Activated CD8-positive, alpha-beta memory T cell treated with anti-CD3 and anti-CD28 coated beads for 1 hour (primary cell): ENCODE measurements around the gene COL8A2.

ENCODE experiments used
- DNase-seq, 2 donors: peaks; one replicate each; pipeline ENCODE4 v3.0.0-alpha.2; 2020; ENCODE audit warnings: low read depth in 1 of 2; ENCODE audit errors: extremely low read depth in 1 of 2

COL8A2 gene

DNA sequence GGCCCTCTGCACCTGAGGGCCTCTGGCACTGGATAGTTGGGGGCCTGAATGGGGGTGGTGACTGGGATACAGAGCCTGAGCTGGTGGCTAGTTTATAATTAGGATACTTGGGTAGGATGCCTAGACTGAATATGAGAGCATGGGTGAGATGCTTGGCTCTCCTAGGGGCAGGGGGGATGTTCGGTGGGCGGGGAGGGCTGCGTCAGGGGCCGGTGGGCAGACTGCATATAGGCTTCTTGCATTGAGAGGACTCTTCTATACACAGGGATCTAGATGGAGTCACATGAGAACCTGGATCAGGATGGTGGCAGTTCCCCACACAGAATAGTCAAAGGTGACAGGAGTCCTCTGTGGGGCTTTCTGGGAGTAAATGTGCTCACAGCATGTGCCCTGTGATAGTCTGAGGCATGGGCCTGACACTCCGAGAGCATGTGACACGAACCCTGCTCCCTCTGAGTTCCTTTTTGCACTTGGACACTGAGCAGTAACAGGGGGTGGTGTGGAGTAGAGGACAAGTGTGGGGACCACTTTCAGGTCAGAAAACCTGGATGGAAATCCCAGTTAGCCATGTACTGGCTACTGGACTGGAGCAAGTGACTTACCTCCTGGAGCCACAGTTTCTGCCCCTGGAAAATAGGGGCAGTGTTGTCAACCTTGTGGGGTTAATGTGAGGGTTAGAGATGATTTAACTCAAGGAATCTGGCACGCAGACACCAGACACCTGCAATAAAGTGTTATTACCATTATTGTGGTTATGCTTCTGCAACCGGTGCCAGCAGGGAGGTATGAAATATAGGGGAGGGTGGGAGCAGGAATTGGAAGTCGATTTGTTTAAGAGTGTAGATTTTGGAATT lies 33.2 kb upstream of the COL8A2 start:
- DNase-seq, result no peak

DNA sequence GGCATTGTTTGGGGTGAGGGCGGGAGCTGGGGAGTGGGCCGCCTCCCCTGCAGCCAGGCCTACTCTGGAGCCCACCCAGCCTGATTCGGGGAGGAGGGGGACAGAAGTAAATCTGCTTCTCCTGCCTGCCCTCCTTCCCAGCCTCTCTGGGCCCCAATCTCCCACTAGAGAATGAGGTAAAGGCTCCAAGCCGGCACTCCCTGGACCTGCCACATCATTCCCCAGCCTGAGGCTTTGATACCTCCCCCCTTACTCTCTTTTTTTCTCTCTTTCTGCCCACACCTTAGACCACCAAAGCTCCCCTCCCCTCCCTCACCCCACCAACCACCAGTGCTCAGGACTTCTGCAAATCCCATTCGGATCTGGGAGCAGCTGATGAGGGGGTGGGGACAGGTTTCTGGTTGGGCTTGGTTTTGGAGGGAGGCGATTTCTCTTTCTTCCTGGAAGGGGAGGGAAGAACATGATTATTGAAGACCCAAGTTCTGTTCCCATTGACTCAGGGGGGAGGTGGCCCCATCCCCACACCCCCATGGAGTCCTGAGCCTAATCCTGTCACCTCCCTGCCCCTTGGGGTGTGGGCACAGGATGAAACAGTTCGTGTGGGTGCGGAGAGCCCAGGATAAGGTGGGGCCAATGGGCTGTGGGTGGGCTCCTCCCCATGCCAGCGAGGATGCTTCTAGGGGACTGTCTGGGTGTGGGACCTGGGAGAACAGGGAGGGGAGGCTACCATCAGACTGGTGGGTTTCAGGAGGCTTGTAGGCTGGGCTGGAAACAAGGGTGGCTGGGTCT lies 32.3 kb upstream of the COL8A2 start:
- no peak for DNase-seq

DNA sequence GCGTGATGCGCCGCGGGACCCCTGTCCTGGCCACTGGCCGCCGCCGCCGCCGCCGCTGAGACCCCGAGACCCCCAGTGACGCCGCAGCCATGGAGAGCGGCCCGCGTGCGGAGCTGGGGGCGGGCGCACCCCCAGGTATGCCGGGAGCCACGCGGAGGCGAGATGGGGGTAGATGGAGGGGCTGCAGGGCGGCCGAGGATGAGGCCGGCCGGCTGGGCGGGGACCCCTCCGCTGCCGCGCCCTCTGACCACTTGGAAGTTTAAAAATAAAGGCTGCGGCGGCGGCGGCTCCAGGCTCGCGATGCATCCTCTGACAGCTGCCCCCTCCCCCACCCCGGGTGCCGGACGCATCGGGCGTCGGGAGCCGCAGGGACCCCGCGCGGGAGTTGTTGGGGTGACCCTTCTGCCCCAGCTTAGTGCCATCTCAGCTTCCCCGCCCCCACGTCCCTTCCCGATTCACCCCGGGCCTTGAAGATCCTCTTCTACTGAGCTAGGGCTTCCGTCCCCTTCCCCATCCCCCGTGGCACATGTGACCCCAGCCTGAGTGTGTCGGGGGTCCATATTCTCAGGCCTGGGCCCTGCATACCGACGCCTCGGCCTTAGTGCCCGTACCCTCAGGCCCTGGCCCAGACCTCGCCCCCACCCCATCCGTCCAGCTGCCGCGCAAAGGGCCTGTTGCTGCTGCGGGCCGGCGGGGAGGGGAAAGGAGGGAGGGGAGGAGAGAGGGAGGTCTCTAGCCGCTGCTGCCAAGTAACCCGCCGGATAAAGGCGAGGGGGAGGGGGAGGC lies 31.5 kb upstream of the COL8A2 start:
- DNase-seq, result peak in 1 of 2 donors; percentile 47

DNA sequence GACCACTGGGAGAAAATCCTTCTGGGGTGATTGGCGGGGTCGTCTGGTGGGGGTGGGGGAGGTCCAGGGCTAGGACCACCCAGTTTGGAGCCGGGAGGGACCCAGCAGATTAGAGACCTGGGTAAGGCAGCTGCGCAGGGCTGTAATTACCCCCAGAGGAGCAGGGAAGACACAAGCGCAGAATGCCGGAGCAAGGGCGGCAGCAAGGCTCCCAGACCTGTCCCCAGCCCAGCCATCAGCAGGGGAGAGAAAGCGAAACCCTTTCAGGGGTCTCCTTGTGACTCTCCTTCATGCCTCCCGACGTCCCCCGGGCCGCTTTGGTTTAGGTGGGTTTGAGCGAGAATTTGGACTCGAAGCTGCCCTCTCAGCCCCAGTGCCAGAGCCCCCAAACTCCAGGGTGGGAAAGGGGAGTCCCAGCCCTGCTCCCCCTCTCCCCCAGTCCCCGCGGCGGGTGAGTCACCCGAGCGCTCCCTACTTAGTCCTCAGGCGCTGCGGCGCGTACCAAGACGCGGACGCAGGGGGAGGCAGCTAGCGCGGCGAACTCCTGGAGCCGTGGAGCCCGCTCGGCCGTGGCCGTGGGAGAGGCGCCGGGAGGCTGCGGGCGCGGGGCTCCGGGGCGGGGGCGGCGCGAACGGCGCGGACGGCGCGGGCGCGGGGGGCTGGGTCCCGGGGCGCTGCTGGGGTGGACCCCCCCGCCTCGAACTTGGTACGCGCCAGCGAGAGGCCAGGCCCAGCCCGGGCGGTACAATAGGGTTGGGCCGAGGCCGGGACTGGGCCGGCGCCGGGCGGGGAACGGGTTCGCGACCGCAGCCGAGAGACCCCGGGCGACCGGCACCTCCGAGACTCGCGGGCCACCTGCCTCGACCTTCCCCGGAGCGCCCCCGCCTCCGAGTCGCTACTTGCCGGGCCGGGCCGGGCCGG lies 30.6 kb upstream of the COL8A2 start, which contains the start of gene MAP7D1:
Gene MAP7D1 (plus strand): TSS at position 753 of the 921 bp plus-strand sequence. CDS start 258 bp downstream, outside the sequence.
- DNase-seq, result peak; percentile 66 to 78

DNA sequence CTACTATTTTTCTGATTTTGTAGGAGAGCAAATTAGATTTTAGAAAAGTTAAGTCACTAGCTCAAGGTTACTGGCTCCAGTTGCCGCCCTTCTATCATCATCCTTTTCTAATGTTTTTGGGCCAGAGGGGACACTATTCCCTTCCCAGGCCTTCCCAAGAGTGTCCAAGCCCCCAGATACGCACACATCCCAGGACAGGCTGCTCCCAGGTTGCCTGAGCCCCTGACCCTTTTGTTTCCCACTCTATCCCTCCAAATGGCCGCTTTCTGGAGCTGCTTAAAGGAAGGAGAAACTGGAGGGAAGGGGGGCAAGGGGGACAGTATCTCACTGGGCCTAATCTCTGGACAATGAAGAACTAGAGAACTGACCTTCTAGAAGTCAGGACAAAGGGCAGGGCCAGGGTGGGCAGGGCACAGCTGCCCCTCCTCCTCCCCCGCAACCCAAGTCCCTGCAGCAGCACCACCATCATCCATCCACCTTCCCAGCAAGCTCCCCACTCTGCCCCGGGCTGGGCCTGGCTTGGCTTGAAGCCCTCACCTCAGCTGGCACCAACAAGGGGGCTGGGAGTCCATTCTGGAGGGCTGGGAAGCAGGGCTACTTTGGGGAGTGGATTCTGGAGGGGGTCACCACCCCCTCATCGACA lies 29.9 kb upstream of the COL8A2 start:
- DNase-seq, result no peak

DNA sequence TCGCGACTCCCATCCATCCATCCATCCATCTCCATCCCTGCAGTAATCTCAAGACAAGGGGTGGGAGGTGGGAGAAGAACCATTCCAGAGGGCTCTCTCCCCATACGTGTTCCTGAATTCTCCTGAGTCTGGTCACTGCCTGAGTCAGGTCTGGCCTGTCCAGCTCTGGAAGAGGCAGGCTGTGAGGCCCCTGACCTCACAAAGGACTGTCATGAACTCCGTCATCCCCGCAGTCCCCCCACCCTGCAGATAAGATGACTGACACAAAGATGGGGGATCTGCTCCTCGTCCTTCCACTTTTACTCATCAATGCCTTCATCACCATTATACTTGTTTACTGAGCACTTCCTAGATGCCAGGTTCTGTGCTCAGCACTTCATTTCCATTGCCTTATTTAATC lies 29.3 kb upstream of the COL8A2 start:
- no peak for DNase-seq

DNA sequence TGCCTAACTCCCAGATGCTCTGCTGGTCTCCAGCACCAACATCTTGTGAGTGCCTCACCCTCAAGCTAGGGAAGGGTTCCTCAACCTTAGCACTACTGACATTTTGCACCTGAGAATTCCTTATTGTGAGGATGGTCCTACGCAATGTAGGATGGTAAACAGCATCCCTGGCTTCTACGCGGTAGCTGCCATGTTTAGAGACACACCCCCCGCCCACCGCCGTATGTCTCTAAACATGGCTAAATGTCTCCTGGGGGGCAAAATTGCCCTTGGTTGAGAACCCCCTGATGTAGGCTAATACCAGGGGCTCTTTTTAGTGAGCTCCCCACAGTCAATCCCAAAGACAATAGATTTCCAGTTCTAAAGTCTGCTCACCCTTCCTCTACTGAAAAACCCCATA lies 28.5 kb upstream of the COL8A2 start:
- no peak for DNase-seq

DNA sequence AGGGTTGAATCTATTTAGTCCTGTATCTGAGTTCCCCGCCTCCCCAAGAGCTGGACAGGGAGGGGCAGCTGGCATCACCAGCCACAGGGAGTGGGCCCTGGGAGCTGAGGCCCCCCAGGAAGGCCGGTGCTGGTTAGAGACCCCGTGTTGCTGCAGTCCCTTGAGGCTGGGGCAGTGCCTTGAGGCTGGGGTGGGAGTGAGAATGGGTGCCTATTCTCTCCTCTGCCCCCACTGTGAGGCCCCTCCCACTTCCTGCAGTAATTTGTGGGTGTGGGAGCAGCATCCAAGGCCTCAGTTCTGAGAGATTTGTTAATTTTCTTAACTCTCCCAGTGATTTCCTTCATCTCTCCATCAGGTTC lies 26.8 kb upstream of the COL8A2 start:
- peak in 1 of 2 donors; percentile 32 for DNase-seq

DNA sequence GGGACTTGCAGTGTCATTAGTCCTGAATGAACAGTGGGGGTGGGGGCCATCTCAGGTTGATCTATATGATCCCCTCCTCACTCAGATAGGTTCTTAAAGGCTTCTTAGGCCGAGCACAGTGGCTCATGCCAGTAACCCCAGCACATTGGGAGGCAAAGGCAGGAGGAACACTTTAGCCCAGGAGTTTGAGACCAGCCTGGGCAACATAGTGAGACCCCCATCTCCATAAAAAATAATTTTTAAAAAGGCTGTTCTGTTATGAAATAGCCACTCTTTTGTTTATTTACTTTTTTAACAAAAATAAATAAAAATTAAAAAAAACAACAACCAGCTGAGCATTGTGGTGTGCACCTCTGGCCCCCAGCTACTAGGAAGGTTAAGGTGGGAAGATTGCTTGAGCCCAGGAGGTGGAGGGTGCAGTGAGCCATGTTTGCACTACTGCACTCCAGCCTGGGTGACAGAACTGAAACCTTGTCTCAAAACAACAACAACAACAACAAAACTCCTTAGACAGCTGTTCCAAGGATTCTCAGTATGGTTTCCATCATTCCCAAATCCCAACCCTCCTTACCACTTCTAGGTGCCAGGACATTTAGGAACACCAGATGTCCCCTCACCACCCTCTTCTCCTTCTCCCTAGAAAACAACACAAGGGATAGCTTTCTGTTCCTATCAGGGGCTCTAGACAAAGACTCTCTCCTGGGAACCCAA lies 26.3 kb upstream of the COL8A2 start:
- no peak for DNase-seq

DNA sequence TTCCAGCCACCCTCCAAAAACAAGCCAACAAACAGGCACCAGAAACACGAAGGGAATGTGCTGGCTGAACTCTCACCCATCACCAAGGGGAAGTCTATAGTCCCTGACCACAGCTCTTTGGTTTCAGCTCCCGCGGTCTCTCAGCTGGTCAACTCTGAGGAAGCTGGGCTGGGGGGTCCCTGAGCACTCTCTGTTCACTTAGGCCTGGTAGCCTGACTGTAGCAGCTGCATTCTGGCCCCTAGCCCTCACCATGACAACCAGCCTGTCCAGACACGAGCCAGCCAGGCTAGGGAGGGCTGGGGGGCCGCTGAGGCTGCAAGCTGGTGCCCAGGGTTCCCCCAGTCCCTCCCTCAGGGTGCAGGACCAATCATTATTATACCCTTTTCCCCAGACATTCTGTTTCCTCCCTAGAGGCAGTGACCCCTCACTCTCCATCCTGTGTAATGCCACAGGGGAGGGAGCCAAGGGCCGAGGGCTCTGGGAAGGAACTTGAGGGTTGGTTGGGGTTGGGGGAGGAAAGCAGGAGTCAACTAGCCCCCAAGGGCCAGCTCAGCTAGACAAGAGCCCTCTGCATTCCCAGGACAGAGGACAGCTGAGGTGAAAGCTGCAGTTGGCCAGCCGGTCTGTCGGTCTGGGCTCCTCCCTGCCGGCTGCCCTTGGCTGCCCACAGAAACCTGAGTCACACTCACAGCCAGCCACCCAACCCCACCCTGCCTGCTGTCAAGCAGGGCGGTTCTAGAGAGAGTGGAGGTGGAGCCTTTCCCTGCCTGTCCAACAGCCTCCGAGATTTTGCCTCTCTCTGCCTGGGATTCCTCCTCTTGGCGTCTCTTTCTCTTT lies 25.5 kb upstream of the COL8A2 start:
- peak in 1 of 2 donors; percentile 55 for DNase-seq

DNA sequence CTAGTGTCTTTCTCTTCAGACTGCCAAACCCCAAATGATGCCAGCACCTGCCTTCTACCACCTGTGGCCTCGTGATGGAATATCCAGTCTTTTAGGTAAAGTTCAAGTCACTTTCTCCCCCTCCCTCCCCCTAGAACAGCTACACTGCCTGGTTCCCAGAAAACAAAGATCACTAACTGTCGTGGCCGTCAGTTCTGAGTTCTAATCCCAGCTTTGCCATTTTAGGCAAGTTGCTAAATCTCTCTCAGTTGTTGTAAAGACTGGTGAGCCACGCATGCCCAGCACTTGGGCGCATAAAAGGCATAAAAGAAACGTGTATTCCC lies 24.9 kb upstream of the COL8A2 start:
- no peak for DNase-seq

DNA sequence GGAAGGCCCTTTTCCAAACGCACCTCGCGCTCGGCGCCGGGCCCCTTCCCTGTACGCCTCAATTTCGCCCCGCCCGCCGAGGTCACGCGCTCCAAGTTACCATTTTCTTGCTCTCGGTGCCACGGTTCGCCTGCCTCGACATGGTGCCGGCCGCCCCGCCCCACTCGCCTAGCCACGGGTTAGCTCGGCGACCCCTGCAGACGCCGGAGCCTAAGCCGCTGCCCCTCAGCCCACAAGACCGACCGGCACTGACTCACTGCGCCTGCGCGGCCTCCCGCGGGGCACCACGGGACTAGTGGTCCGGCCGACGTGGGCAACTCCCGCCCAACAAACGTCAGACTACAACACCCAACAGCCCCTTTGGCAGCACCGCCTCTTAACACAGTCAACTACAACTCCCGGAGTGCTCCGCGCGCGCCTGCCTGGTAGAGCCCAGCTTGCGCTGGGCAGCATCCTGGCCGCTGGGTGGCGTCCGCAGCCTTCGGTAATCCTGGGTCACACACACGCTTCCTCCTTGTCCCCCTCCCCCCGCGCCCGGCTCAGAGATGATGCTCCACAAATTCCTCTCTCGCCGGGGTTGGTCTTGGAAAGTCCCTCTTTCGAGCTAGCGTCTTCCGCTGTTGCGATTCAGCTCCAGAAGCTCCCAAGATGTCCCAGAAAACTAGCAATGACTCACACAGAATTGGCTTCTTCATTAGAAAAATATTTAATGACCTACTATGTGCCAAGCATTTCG lies 24.4 kb upstream of the COL8A2 start, which contains the start of gene TRAPPC3:
Gene TRAPPC3 (minus strand): TSS at position 250 of the 736 bp plus-strand sequence. CDS start 108 bp downstream, at position 142.
- DNase-seq, result peak; percentile 97 to 99

DNA sequence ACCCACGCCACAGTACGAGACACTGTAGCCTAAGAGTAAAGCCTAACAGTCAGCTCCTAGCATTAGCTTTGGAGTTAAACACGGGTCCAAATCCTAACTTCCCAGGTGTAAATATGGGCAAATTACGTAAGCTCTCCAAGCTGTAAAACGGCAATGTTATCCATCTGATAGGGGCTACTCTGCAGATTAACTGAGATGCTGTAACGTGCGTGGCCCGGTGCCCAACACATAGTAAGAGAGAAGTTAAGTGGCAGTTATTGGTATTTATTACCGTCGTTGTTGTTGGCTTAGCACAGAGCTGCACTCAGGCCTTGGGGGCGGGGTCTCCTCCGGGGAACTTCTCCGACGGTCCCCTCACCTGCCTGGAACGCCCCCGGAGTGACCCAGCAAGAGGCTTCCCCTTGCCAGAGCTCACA lies 23.8 kb upstream of the COL8A2 start:
- no peak for DNase-seq

DNA sequence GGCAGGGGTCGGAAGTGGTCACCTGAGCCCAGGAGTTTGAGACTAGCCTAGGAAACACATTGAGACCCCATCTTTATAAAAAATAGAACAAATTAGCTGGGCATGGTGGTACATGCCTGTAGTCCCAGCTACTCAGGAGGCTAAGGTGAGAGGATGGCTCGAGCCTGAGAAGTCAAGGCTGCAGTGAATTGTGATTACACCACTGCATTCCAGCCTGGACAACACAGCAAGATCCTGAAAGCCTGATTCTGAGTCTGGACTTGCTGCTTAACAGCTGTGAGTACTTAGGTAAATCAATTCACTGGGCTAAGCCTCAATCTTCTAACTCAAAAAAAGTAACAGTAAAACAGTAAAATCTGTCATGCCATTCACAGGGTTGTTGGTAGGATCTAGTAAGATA lies 19.4 kb upstream of the COL8A2 start:
- DNase-seq, result no peak

DNA sequence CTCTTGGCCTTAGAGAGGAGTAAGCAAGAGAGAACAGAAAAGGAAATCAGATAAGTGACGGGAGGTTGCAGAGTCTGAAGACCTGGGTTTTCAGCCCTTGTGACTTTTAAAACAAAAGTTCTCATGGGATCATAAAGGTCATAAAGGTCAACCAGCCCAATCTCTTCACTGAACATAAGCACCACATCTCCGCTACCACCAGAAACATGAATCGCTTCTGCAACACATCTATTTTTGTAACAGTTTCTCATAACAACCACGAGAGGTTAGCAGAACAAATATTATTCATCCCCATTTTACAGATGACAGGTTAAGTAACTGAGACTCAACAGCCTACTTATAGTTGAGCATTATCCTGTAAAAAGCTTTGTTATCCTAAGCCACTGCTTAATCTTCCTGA lies 18.4 kb upstream of the COL8A2 start:
- DNase-seq, result no peak

DNA sequence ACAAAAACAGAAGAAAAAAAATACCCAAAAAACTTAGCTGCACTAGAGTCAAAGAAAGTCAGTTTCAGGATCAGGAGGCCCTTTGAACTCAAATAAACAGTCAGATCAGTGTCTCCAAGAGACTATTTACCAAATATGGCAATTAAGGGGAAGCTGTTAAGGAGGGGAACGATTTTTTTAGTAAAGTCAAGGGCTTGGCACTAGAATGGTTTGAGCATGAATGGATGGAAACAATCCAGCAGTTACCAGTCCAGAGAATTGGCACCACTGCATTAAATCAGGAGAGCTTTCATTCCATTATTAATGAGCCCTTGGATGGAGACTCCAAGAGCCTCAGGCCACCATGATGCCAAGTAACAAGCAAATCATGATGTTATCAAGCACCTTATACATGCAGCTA lies 17.1 kb upstream of the COL8A2 start:
- DNase-seq, result no peak

DNA sequence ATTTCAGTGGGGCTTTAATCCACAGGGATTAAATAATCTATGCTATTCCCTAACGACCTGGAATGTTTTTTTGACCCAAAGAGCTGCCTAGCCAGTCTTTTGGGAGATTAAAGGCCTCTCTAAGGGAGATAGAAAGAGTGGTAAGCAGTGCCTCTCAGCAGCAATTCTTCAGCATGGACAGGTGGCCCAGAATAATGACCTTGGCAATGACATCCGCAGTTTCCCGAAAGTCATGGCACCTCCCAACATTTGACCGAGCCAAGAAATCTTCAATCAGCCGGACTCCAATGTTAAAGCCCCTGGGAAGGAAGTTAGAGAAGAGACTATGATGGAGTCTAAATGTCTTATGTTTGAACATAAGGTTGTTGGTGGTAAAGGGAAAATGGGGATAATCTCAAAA lies 14.5 kb upstream of the COL8A2 start:
- no peak for DNase-seq

DNA sequence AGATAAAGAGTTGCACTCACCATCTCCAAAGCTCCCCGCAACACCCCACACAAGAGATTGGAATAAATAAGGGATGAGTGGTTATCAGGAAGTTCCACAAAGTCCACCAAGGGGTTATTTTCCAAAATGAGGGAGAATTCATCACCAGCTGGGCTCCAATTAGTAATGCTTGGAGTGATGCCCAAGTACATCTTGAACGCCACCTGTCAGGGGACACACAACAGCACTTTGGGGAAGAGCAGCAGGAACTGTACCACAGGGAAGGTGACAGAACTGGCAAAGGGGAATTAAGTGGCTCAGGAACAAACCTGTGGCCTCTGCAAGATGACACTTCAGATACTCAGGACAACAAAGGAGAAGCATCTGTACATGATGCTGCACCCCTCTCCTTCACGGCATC lies 12.8 kb upstream of the COL8A2 start:
- no peak for DNase-seq
